ENCODE results near the gene MERTK. TPM values are rescaled to one million over a fixed set of nuclear protein-coding genes. Genes with fewer than 3 reads are reported as not detected.
"Not testable (repeated sequence)": the region's sequence is repeated elsewhere in the genome, so short reads cannot be mapped to it uniquely, and the experiment has no call there.

MERTK gene
- total RNA-seq, 1 donor from 2014 or later = 0.29 TPM

- intact Hi-C loops (cut with micrococcal nuclease) = no loop called here
Observed at GRCh38 chr2:111909079-111909478, 10.7 kb downstream of the MERTK start.

GRCh38 chr2:111909997-111910396 is 11.6 kb downstream of the MERTK start:
- intact Hi-C loops (cut with micrococcal nuclease) = not testable (repeated sequence)

- intact Hi-C loops (cut with micrococcal nuclease) = no loop called here
Observed at GRCh38 chr2:111910609-111911277, 12.3 kb downstream of the MERTK start.

- intact Hi-C loops (cut with micrococcal nuclease) = not testable (repeated sequence)
Observed at GRCh38 chr2:111911295-111911977, 13.0 kb downstream of the MERTK start.

- intact Hi-C loops (cut with micrococcal nuclease) = no loop called here
Observed at GRCh38 chr2:111912547-111912946, 14.1 kb downstream of the MERTK start.

- intact Hi-C loops (cut with micrococcal nuclease) = no loop called here
Observed at GRCh38 chr2:111917106-111917505, 18.7 kb downstream of the MERTK start.

GRCh38 chr2:111918383-111918806 is 20.0 kb downstream of the MERTK start:
- intact Hi-C loops (cut with micrococcal nuclease) = no loop called here

- intact Hi-C loops (cut with micrococcal nuclease) = no loop called here
Observed at GRCh38 chr2:111919365-111919764, 21.0 kb downstream of the MERTK start.

- intact Hi-C loops (cut with micrococcal nuclease) = no loop called here
Observed at GRCh38 chr2:111919794-111920608, 21.6 kb downstream of the MERTK start.

GRCh38 chr2:111923276-111923804 is 24.9 kb downstream of the MERTK start:
- intact Hi-C loops (cut with micrococcal nuclease) = no loop called here

GRCh38 chr2:111924617-111925107 is 26.3 kb downstream of the MERTK start:
- intact Hi-C loops (cut with micrococcal nuclease) = no loop called here

- intact Hi-C loops (cut with micrococcal nuclease) = no loop called here
Observed at GRCh38 chr2:111927723-111928122, 29.3 kb downstream of the MERTK start.

GRCh38 chr2:111930409-111930808 is 32.0 kb downstream of the MERTK start:
- intact Hi-C loops (cut with micrococcal nuclease) = no loop called here

GRCh38 chr2:111930875-111931274 is 32.5 kb downstream of the MERTK start:
- intact Hi-C loops (cut with micrococcal nuclease) = no loop called here

- intact Hi-C loops (cut with micrococcal nuclease) = no loop called here
Observed at GRCh38 chr2:111932841-111933291, 34.5 kb downstream of the MERTK start.

- intact Hi-C loops (cut with micrococcal nuclease) = not testable (repeated sequence)
Observed at GRCh38 chr2:111933900-111934299, 35.5 kb downstream of the MERTK start.

GRCh38 chr2:111936881-111937280 is 38.5 kb downstream of the MERTK start:
- intact Hi-C loops (cut with micrococcal nuclease) = no loop called here

- intact Hi-C loops (cut with micrococcal nuclease) = no loop called here
Observed at GRCh38 chr2:111938392-111938791, 40.0 kb downstream of the MERTK start.

- intact Hi-C loops (cut with micrococcal nuclease) = no loop called here
Observed at GRCh38 chr2:111940333-111941196, 42.2 kb downstream of the MERTK start.

- intact Hi-C loops (cut with micrococcal nuclease) = no loop called here
Observed at GRCh38 chr2:111941531-111941930, 43.1 kb downstream of the MERTK start.
